GM04504 (cell line): Measurements from ENCODE around the gene EMP2.
"Not testable (repeated sequence)": the region's sequence is repeated elsewhere in the genome, so short reads cannot be mapped to it uniquely, and the experiment has no call there.

Experiments
- DNase-seq: peaks from one replicate; pipeline ENCODE4 v3.0.0-alpha.2; 2012; ENCODE audit warnings: low read depth

EMP2 gene

GRCh38 chr16:10552281-10552680 lies 28.1 kb downstream of the EMP2 start:
- no peak for DNase-seq

DNA sequence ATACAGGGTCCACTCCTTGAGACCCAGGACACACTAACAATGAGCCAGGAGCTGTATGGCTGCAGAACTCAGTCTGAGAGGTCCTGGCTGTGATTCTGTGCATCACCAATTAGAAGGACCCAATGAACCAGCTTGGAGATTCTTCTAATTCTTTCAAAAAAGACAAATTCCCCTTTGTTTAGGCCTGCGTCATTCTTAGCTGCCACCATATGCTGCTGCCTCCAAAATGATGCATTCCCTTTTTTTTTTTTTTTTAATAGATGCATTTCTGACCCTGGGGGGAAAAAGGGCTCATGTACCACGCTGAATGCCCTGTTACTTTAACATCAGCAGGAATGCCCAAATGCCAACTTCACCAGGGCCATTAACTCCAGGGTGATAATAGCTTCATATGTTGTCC lies 28.5 kb downstream of the EMP2 start:
- DNase-seq = no peak

DNA sequence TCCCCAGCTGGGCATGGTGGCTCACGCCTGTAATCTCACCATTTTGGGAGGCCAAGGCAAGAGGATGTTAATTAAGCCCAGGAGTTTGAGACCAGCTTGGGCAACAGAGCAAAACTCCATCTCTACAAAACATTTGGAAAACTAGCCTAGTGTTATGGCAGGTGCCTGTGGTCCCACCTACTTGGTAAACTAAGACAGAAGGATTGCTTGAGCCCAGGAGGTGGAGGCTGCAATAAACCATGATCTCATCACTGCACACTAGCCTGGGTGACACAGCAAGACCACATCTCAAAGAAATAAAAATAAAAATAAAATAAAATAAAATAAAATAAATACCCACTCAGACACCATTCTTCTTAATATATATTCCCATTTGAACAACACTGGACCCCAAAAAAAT lies 32.0 kb downstream of the EMP2 start:
- DNase-seq = no peak

- no peak for DNase-seq
Measured at GRCh38 chr16:10547708-10548107, 32.7 kb downstream of the EMP2 start.

GRCh38 chr16:10543231-10543977 lies 37.0 kb downstream of the EMP2 start:
- no peak for DNase-seq

DNA sequence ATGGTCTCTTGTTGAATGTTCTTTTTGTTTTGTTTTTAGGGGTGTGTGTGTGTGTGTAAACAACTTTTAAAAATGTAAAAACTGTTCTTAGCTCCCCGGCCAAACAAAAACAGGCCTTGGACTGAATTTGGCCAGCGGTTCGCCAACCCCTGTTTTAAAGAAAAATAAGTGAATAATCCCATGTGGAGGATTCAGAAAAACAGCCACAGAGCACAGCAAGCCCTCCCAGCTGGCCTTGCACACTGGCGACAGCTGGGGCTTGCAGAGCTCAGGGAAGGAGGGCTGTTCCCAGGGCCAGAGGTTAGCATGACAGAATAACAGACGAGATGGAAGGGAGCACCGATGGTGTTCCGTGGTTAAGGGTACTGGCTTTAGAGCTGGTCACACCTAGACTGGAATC lies 39.0 kb downstream of the EMP2 start:
- DNase-seq = no peak

- no peak for DNase-seq
Measured at GRCh38 chr16:10539793-10540192, 40.6 kb downstream of the EMP2 start.

DNA sequence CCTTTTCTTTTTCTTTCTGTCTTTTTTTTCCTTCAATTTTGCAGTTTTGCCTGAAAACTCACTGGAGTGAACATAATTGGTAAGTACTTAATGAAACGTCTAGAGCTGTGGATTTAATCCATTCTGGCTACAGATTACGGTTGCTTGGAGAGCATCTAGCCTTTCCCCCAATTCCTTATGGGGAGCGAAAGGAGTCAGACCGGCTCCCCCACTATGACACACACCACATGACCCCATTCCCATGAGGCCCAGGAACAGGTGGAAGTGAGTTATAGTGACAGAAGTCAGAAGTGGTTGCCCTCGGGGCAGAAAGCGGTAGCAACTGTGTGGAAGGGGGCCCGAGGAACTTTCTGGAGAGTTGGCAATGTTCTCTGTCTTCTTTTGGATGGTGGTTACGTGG lies 41.2 kb downstream of the EMP2 start:
- DNase-seq = no peak

- DNase-seq = no peak
Measured at GRCh38 chr16:10538583-10538982, 41.8 kb downstream of the EMP2 start.

GRCh38 chr16:10537946-10538345 lies 42.5 kb downstream of the EMP2 start:
- no peak for DNase-seq

GRCh38 chr16:10536814-10537389 lies 43.5 kb downstream of the EMP2 start:
- DNase-seq = no peak

- not testable (repeated sequence) for DNase-seq
Measured at GRCh38 chr16:10536328-10536727, 44.1 kb downstream of the EMP2 start.

- no peak for DNase-seq
Measured at GRCh38 chr16:10535461-10535860, 44.9 kb downstream of the EMP2 start.

DNA sequence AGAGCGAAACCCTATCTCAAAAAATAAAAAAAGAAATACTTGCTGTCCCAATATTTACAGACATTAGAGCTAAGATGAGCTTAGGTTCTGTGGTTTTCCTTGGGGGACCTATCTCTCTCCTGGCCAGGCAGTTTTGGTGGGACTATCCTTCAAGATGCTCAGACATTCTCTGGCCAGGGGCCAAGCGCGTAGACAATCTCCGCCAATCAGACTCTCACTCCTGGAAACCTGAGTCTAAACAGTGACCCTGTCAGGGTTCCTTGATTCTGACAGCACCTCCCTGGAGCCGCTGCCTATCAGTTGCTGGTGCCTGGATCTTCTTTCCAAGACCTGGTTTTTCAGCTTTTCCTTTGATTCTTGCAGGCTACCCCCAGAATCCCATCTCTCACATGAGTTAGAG lies 45.6 kb downstream of the EMP2 start:
- no peak for DNase-seq

DNA sequence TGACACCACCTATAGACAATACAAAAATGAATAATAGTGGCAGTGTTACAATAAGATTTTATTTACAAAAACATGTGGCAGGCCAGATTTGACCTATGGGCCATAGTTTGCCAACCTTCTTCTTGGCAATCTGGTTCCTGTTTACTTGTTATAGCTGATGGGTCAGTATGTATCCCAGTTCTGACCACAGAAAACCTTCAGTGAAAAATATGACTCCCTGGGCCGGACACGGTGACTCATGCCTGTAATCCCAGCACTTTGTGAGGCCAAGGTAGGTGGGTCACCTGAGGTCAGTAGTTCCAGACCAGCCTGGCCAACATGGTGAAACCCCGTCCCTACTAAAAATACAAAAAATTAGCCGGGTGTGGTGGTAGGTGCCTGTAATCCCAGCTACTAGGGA lies 46.8 kb downstream of the EMP2 start:
- not testable (repeated sequence) for DNase-seq

GRCh38 chr16:10531582-10531981 lies 48.8 kb downstream of the EMP2 start:
- DNase-seq = no peak

DNA sequence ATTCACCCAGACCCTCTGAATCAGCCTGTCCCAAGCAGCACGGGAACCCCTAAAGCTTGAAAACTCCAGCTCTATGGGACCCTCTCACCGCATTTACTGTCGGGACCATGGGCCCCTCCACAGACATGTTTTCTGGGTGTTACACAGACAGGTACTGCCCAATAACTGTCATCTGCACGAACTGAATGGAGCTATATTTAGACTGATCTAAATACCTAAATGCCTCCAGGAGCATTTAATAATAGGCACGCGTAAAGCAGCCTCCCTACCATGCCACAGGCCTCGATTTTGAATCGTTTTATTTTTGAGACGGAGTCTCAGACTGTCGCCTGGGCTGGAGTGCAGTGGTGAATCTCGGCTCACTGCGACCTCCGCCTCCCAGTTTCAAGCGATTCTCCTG lies 49.7 kb downstream of the EMP2 start:
- no peak for DNase-seq

- DNase-seq = no peak
Measured at GRCh38 chr16:10529895-10530669, 50.3 kb downstream of the EMP2 start.

DNA sequence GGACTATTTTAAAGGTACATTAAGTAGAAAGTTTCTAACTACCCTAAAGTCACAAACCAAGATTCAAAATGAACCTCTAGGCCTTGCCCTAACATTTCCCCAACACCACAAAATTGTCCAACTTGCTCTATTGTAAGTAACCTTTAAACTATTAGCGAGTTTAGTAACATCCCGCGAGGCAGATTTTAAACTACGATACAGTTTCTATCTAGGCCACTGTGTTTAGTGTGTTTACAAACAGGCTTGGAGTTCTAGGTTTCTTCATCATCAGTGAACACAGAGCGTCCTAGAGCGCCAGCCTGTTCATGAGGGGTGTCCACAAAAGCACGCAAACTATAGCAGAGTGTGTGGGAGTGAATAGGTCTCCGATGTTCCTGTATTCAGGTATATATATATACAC lies 51.8 kb downstream of the EMP2 start:
- DNase-seq = no peak

GRCh38 chr16:10526962-10527361 lies 53.4 kb downstream of the EMP2 start:
- no peak for DNase-seq

- DNase-seq = no peak
Measured at GRCh38 chr16:10525214-10525825, 55.1 kb downstream of the EMP2 start.

GRCh38 chr16:10522966-10523365 lies 57.4 kb downstream of the EMP2 start:
- no peak for DNase-seq
